Testis (tissue), 3 donors: ENCODE data around the gene SECTM1. TPM values are rescaled to one million over a fixed set of nuclear protein-coding genes. Genes with fewer than 3 reads are reported as not detected.

ENCODE experiments used
- DNase-seq: peaks from one replicate; pipeline ENCODE4 v3.0.0-alpha.2; 2019
- H3K27ac ChIP-seq, 2 donors: fragments of 200-600 bp; sonication (generic); one replicate each; pipeline ENCODE4 v1.5.1; 2019
- H3K27me3 ChIP-seq: fragments of 200-600 bp; sonication (generic); one replicate; pipeline ENCODE4 v1.5.1; 2019
- H3K36me3 ChIP-seq: fragments of 200-600 bp; sonication (generic); one replicate; pipeline ENCODE4 v1.5.1; 2017; ENCODE audit warnings: low read depth; ENCODE audit errors: missing control alignments
- H3K4me1 ChIP-seq: fragments of 200-600 bp; sonication (generic); one replicate; pipeline ENCODE4 v1.5.1; 2019
- H3K4me3 ChIP-seq, 2 donors: fragments of 200-600 bp; sonication (generic); one replicate each; pipeline ENCODE4 v1.5.1; 2017 to 2019
- H3K9me3 ChIP-seq: fragments of 200-600 bp; sonication (generic); one replicate; pipeline ENCODE4 v1.5.1; 2017
- CTCF ChIP-seq, 3 experiments: fragments of 450-650 bp in 2 of 3; fragments of 200-600 bp in 1 of 3; sonication (generic) in 1 of 3; IDR thresholded peaks; one replicate each; pipeline ENCODE4 v1.5.1; 2016 to 2019; ENCODE audit warnings: antibody characterized with exemption in 3 of 3, mild to moderate bottlenecking in 2 of 3, moderate library complexity in 1 of 3
- POLR2A ChIP-seq: fragments of 450-650 bp; IDR thresholded peaks from one replicate; pipeline ENCODE4 v1.6.1; 2017; ENCODE audit warnings: antibody characterized with exemption, mild to moderate bottlenecking, moderate library complexity
- WGBS, 2 donors: methylation state at CpG; one replicate each; pipeline ENCODE4 v1.1.5; 2018; 5-methylcytosine and 5-hydroxymethylcytosine counted together
- intact Hi-C: fragments of 100-400 bp; cut with DNase I; formaldehyde crosslinking; loops from one replicate; pipeline ENCODE4 v1.15.1; 2023; ENCODE audit warnings: low total_unique reads
- polyA plus RNA-seq: library from polyadenylated mRNA; stranded (reverse); fragments of 350-450 nt; fragmentation: Illumina TruSeq; extraction: RNeasy Lipid Tissue Mini Kit (QIAGEN cat#74804); gene quantifications from one replicate; pipeline ENCODE4 v1.2.3, GENCODE V29; 2014; ENCODE audit warnings: low read depth, low replicate concordance; ENCODE audit not compliant: insufficient read depth
- total RNA-seq, 2 donors: library from RNA; depleted of rRNA; stranded (reverse); fragments of >200 nt; gene quantifications; one replicate each; pipeline ENCODE4 v1.2.3, GENCODE V29; 2016

The SECTM1 gene
- total and polyA plus RNA-seq, 3 donors from 2014 or later: 0.55 to 9.3 (median 5.9) TPM

- Histone ChIP-seq H3K36me3 (no peaks in the 10 kb centered on the region), H3K27me3 (no peaks in the 10 kb centered on the region), H3K27ac (no peak overlapping the region), H3K9me3 (no peaks in the 10 kb centered on the region), H3K4me3 (no peak overlapping the region), H3K4me1 (peaks cover 6% of the 10 kb centered on the region)
- intact Hi-C loops: no loop called here
- DNase-seq: no peak
- 80 to 81% methylated on average over 16 to 35 of the region's 35 CpGs for WGBS, 2 donors
- TF ChIP-seq CTCF (IDR thresholded peaks at IDR 0.05) (no peak), POLR2A (no peak)
Measured at GRCh38 chr17:82302991-82303943, 30.3 kb downstream of the SECTM1 start.

- H3K4me1 ChIP-seq: peaks cover 11% of the 10 kb centered on the region
- WGBS, 2 donors: 89 to 100% methylated on average over 1 to 15 of the region's 15 CpGs
- no peaks in the 10 kb centered on the region for H3K9me3 ChIP-seq
- no peaks in the 10 kb centered on the region for H3K27me3 ChIP-seq
- H3K36me3 ChIP-seq: no peaks in the 10 kb centered on the region
- intact Hi-C loops: no loop called here
- no peak for TF ChIP-seq CTCF (IDR thresholded peaks at IDR 0.05)
- no peak for TF ChIP-seq POLR2A
- H3K4me3 ChIP-seq: no peak overlapping the region
- no peak overlapping the region for H3K27ac ChIP-seq
- DNase-seq: no peak
Measured at GRCh38 chr17:82302568-82302963, 31.0 kb downstream of the SECTM1 start.

GRCh38 chr17:82301916-82302567, 31.5 kb downstream of the SECTM1 start:
- Histone ChIP-seq H3K4me1 (peaks cover 15% of the 10 kb centered on the region), H3K4me3 (no peak overlapping the region), H3K27me3 (no peaks in the 10 kb centered on the region), H3K36me3 (no peaks in the 10 kb centered on the region), H3K27ac (no peak overlapping the region), H3K9me3 (no peaks in the 10 kb centered on the region)
- DNase-seq: no peak
- TF ChIP-seq POLR2A: no peak
- intact Hi-C loops: no loop called here
- WGBS, 2 donors: 82 to 84% methylated on average over 12 to 23 of the region's 23 CpGs

GRCh38 chr17:82301300-82301915, 32.2 kb downstream of the SECTM1 start:
- Histone ChIP-seq H3K36me3 (no peaks in the 10 kb centered on the region), H3K4me1 (peaks cover 21% of the 10 kb centered on the region), H3K27ac (no peak overlapping the region), H3K4me3 (no peak overlapping the region), H3K9me3 (no peaks in the 10 kb centered on the region), H3K27me3 (no peaks in the 10 kb centered on the region)
- 94 to 95% methylated on average over 2 to 12 of the region's 12 CpGs for WGBS, 2 donors
- intact Hi-C loops: no loop called here
- TF ChIP-seq POLR2A: no peak
- TF ChIP-seq CTCF (IDR thresholded peaks at IDR 0.05): no peak
- no peak for DNase-seq

GRCh38 chr17:82300707-82301270, 32.8 kb downstream of the SECTM1 start:
- H3K27me3 ChIP-seq: no peaks in the 10 kb centered on the region
- H3K27ac ChIP-seq: no peak overlapping the region
- H3K9me3 ChIP-seq: no peaks in the 10 kb centered on the region
- no peak for TF ChIP-seq POLR2A
- TF ChIP-seq CTCF (IDR thresholded peaks at IDR 0.05): peak; percentile 44 to 60 (median 59)
- 55 to 68% methylated on average over 6 to 21 of the region's 21 CpGs for WGBS, 2 donors
- H3K36me3 ChIP-seq: no peaks in the 10 kb centered on the region
- intact Hi-C loops: no loop called here
- peak; percentile 65 for DNase-seq
- no peak overlapping the region for H3K4me3 ChIP-seq
- H3K4me1 ChIP-seq: peaks cover 21% of the 10 kb centered on the region
